CD14-positive monocyte (primary cell): ENCODE measurements around the gene MSX1. TPM values are rescaled to one million over a fixed set of nuclear protein-coding genes. Genes with fewer than 3 reads are reported as not detected.

Experiments used
- DNase-seq, 3 donors: peaks; one replicate each; pipeline ENCODE4 v3.0.0-alpha.2; 2011 to 2022
- H2AFZ ChIP-seq: 2 replicates; pipeline ENCODE4 v1.6.0; 2012; ENCODE audit warnings: mild to moderate bottlenecking, low read depth, low read length, inconsistent platforms; ENCODE audit not compliant: insufficient read depth, poor library complexity, severe bottlenecking
- H3K27ac ChIP-seq, 2 donors: 1 replicate in 1 of 2; 2 replicates in 1 of 2; pipeline ENCODE4 v1.5.1; 2012 to 2013; ENCODE audit warnings: low read length in 2 of 2, control low read depth in 1 of 2, inconsistent platforms in 1 of 2, low read depth in 1 of 2, mild to moderate bottlenecking in 1 of 2
- H3K27me3 ChIP-seq, 2 donors: one replicate each; pipeline versions ENCODE4 v1.6.0 to v1.6.1; 2011 to 2013; ENCODE audit warnings: low read length in 2 of 2; ENCODE audit not compliant: control insufficient read depth in 2 of 2, insufficient read depth in 2 of 2
- H3K36me3 ChIP-seq, 2 donors: replicated peaks in 1 of 2; 1 replicate in 1 of 2; 2 replicates in 1 of 2; pipeline versions ENCODE4 v1.5.1 to v1.6.1; 2012 to 2013; ENCODE audit warnings: low read length in 2 of 2, control low read depth in 1 of 2, inconsistent platforms in 1 of 2, mild to moderate bottlenecking in 1 of 2; ENCODE audit not compliant: insufficient read depth in 2 of 2, control insufficient read depth in 1 of 2
- H3K4me1 ChIP-seq, 2 donors: 1 replicate in 1 of 2; 2 replicates in 1 of 2; pipeline versions ENCODE4 v1.5.1 to v1.6.1; 2012 to 2013; ENCODE audit warnings: low read length in 2 of 2, control low read depth in 1 of 2, inconsistent platforms in 1 of 2, mild to moderate bottlenecking in 1 of 2, moderate library complexity in 1 of 2; ENCODE audit not compliant: insufficient read depth in 2 of 2, control insufficient read depth in 1 of 2
- H3K4me2 ChIP-seq: replicated peaks from 2 replicates; pipeline ENCODE3; 2012; ENCODE audit warnings: low read length, moderate library complexity, mild to moderate bottlenecking; ENCODE audit not compliant: poor library complexity, severe bottlenecking; ENCODE audit errors: extremely low read depth
- H3K4me3 ChIP-seq, 3 experiments: fragments of 200-600 bp in 1 of 3; sonication (generic) in 1 of 3; replicated peaks in 1 of 3; 1 replicate in 2 of 3; 2 replicates in 1 of 3; pipeline ENCODE4 v1.5.1; 2011 to 2013; ENCODE audit warnings: low read length in 3 of 3, mild to moderate bottlenecking in 3 of 3, control low read depth in 2 of 3, low read depth in 2 of 3, inconsistent platforms in 1 of 3, moderate library complexity in 1 of 3
- H3K79me2 ChIP-seq: 2 replicates; pipeline ENCODE4 v1.6.0; 2012; ENCODE audit warnings: mild to moderate bottlenecking, control low read depth, inconsistent platforms, low read length, moderate library complexity; ENCODE audit not compliant: insufficient read depth
- H3K9ac ChIP-seq: 2 replicates; pipeline ENCODE4 v1.6.0; 2017; ENCODE audit warnings: low read length, mild to moderate bottlenecking; ENCODE audit not compliant: insufficient read depth, poor library complexity, severe bottlenecking
- H3K9me3 ChIP-seq, 2 donors: replicated peaks in 1 of 2; 1 replicate in 1 of 2; 2 replicates in 1 of 2; pipeline versions ENCODE4 v1.5.1 to v1.6.1; 2012 to 2013; ENCODE audit warnings: low read length in 2 of 2, control low read depth in 1 of 2; ENCODE audit not compliant: control insufficient read depth in 1 of 2, insufficient read depth in 1 of 2
- H4K20me1 ChIP-seq: 2 replicates; pipeline ENCODE4 v1.6.0; 2012; ENCODE audit warnings: mild to moderate bottlenecking, low read length, control low read depth, moderate library complexity; ENCODE audit not compliant: insufficient read depth
- H3K27ac Mint-ChIP-seq, 7 donors: one replicate each; pipeline ENCODE4 v1.8.0; 2020; ENCODE audit warnings: mild to moderate bottlenecking in 7 of 7, mixed read lengths in 7 of 7, moderate library complexity in 6 of 7, inconsistent platforms in 2 of 7
- H3K27me3 Mint-ChIP-seq, 3 donors: one replicate each; pipeline ENCODE4 v1.8.0; 2021 to 2022; ENCODE audit warnings: low read depth in 3 of 3, mild to moderate bottlenecking in 3 of 3, mixed read lengths in 3 of 3, moderate library complexity in 3 of 3, inconsistent platforms in 1 of 3
- H3K36me3 Mint-ChIP-seq, 2 donors: one replicate each; pipeline ENCODE4 v1.8.0; 2020; ENCODE audit warnings: mixed read lengths in 2 of 2, inconsistent platforms in 1 of 2, mild to moderate bottlenecking in 1 of 2
- H3K4me1 Mint-ChIP-seq: one replicate; pipeline ENCODE4 v1.8.0; 2020; ENCODE audit warnings: mild to moderate bottlenecking, mixed read lengths
- H3K4me3 Mint-ChIP-seq, 2 donors: one replicate each; pipeline ENCODE4 v1.8.0; 2020; ENCODE audit warnings: mild to moderate bottlenecking in 2 of 2, mixed read lengths in 2 of 2, moderate library complexity in 1 of 2
- H3K9me3 Mint-ChIP-seq, 7 donors: one replicate each; pipeline ENCODE4 v1.8.0; 2020 to 2022; ENCODE audit warnings: mixed read lengths in 7 of 7, mild to moderate bottlenecking in 6 of 7, moderate library complexity in 6 of 7, inconsistent platforms in 2 of 7
- WGBS: methylation state at CpG from one replicate; pipeline ENCODE4 v1.1.5; 2013; ENCODE audit warnings: missing lambda C conversion rate; ENCODE audit not compliant: insufficient coverage; 5-methylcytosine and 5-hydroxymethylcytosine counted together
- intact Hi-C, 2 donors: fragments of 100-400 bp; cut with micrococcal nuclease; formaldehyde crosslinking; loops; one replicate each; pipeline versions ENCODE4 v1.15.0 to v1.15.1; 2023
- polyA plus RNA-seq, 3 donors: library from polyadenylated mRNA; depleted of rRNA in 1 of 3; unstranded in 2 of 3; stranded (reverse) in 1 of 3; fragments of 300-500 nt in 2 of 3; fragments of >200 nt in 1 of 3; fragmentation: Illumina TruSeq in 2 of 3; gene quantifications; 1 replicate in 2 of 3; 2 replicates in 1 of 3; pipeline ENCODE4 v1.2.3, GENCODE V29; 2012 to 2021
- TF ChIP-seq, protein P1 (sequence below): fragments of 200-600 bp; IDR thresholded peaks from one replicate; pipeline ENCODE4 v1.8.0; 2022; ENCODE audit warnings: antibody characterized with exemption, mild to moderate bottlenecking

The MSX1 gene
- polyA plus RNA-seq, 3 donors, result not detected

DNA sequence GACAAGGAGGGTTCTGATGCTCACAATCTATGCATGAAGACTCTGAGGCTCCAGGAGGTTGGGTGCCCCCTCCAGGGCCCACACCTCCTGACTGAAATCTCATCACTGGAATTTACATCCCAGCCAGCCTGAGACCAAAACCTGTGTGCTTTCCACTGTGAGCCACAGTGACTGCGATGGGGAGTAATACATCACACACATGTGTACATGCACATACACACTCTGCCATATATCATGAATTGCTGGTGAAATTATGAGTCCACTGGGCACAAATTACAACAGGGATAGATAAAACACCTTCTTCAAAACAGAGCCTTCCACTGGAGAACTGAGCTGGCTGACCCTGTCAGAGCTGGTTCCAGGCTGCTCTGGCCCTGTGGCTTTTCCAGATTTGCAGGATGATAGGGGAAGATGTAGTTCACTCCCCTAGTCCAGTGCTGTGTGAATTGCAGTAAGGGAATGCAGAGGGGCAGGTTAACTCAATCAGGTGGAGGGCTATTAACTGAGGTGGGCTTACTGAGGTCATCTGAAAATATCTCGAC lies 35.8 kb upstream of the MSX1 start:
- Histone ChIP-seq H3K27me3 (peaks cover 0 to 2% of the 10 kb centered on the region in 2 donors), H3K36me3 (no peaks in the 10 kb centered on the region), H3K4me3 (no peak overlapping the region), H3K79me2 (no peaks in the 10 kb centered on the region), H3K27ac (no peak overlapping the region), H3K4me2 (no peak overlapping the region), H3K9me3 (peaks cover 0 to 8% of the 10 kb centered on the region in 2 donors), H3K9ac (no peak overlapping the region), H3K4me1 (no peaks in the 10 kb centered on the region), H4K20me1 (no peaks in the 10 kb centered on the region), H2AFZ (no peak overlapping the region)
- Mint-ChIP-seq H3K36me3 (no peaks in the 10 kb centered on the region), H3K4me3 (no peak overlapping the region), H3K9me3 (peaks cover 4 to 9% (median 7%) of the 10 kb centered on the region in 7 donors), H3K27ac (no peak overlapping the region), H3K27me3 (peaks cover 4 to 13% (median 7%) of the 10 kb centered on the region in 3 donors), H3K4me1 (no peaks in the 10 kb centered on the region)
- intact Hi-C loops, result no loop called here
- TF ChIP-seq, protein P1, sequence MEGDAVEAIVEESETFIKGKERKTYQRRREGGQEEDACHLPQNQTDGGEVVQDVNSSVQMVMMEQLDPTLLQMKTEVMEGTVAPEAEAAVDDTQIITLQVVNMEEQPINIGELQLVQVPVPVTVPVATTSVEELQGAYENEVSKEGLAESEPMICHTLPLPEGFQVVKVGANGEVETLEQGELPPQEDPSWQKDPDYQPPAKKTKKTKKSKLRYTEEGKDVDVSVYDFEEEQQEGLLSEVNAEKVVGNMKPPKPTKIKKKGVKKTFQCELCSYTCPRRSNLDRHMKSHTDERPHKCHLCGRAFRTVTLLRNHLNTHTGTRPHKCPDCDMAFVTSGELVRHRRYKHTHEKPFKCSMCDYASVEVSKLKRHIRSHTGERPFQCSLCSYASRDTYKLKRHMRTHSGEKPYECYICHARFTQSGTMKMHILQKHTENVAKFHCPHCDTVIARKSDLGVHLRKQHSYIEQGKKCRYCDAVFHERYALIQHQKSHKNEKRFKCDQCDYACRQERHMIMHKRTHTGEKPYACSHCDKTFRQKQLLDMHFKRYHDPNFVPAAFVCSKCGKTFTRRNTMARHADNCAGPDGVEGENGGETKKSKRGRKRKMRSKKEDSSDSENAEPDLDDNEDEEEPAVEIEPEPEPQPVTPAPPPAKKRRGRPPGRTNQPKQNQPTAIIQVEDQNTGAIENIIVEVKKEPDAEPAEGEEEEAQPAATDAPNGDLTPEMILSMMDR, result no peak
- WGBS, result no CpG with 5 or more reads among the region's 2 CpGs
- no peak for DNase-seq

DNA sequence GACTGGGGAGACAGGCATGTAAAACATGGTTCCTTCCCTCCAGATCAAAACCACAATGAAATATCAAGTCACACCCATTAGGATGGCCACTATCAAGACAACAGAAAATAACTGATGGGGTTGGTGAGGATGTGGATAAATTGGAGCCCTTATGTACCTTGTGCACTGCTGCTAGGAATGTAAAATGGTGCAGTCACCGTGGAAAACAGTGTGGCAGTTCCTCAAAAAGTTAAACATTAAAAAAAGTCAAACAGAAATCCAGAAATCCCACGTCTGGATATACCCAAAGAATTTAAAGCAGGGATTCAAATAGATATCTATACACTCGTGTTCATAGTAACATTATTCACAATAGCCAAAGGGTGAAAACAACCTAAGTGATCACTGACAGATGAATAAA lies 35.2 kb upstream of the MSX1 start:
- Histone ChIP-seq H3K27me3 (peaks cover 0 to 2% of the 10 kb centered on the region in 2 donors), H3K27ac (no peak overlapping the region), H2AFZ (no peak overlapping the region), H3K36me3 (no peaks in the 10 kb centered on the region), H3K4me2 (no peak overlapping the region), H3K79me2 (no peaks in the 10 kb centered on the region), H3K9me3 (peaks cover 0 to 8% of the 10 kb centered on the region in 2 donors), H4K20me1 (no peaks in the 10 kb centered on the region), H3K4me1 (no peaks in the 10 kb centered on the region), H3K4me3 (no peak overlapping the region), H3K9ac (no peak overlapping the region)
- WGBS, result no CpG with 5 or more reads among the region's 3 CpGs
- Mint-ChIP-seq H3K27ac (no peak overlapping the region), H3K36me3 (no peaks in the 10 kb centered on the region), H3K9me3 (peaks cover 4 to 9% (median 7%) of the 10 kb centered on the region in 7 donors), H3K4me1 (no peaks in the 10 kb centered on the region), H3K27me3 (peaks cover 6 to 14% (median 7%) of the 10 kb centered on the region in 3 donors), H3K4me3 (no peak overlapping the region)
- TF ChIP-seq, protein P1, result no peak
- no peak for DNase-seq
- intact Hi-C loops, result no loop called here
